Activated naive CD8-positive, alpha-beta T cell treated with anti-CD3 and anti-CD28 coated beads, Interleukin-2, amount 50 U/mL, for 24 hours (primary cell): ENCODE data around the gene JAZF1.

Experiments used
- ATAC-seq: fragments of 150-1000 bp; cut with Tn5 transposase; one replicate; pipeline ENCODE4 v1.10.0; 2021
- DNase-seq: peaks from one replicate; pipeline ENCODE4 v3.0.0; 2021
- H3K27ac Mint-ChIP-seq: one replicate; pipeline ENCODE4 v1.8.0; 2021; ENCODE audit warnings: mild to moderate bottlenecking, mixed read lengths
- H3K27me3 Mint-ChIP-seq: one replicate; pipeline ENCODE4 v1.8.0; 2021; ENCODE audit warnings: mixed read lengths
- H3K36me3 Mint-ChIP-seq: one replicate; pipeline ENCODE4 v1.8.0; 2021; ENCODE audit warnings: low read depth, mixed read lengths
- H3K4me1 Mint-ChIP-seq: one replicate; pipeline ENCODE4 v1.8.0; 2021; ENCODE audit warnings: mixed read lengths
- H3K4me3 Mint-ChIP-seq: one replicate; pipeline ENCODE4 v1.8.0; 2021; ENCODE audit warnings: mild to moderate bottlenecking, moderate library complexity, mixed read lengths
- H3K9me3 Mint-ChIP-seq: one replicate; pipeline ENCODE4 v1.8.0; 2021; ENCODE audit warnings: mixed read lengths

JAZF1 gene

DNA sequence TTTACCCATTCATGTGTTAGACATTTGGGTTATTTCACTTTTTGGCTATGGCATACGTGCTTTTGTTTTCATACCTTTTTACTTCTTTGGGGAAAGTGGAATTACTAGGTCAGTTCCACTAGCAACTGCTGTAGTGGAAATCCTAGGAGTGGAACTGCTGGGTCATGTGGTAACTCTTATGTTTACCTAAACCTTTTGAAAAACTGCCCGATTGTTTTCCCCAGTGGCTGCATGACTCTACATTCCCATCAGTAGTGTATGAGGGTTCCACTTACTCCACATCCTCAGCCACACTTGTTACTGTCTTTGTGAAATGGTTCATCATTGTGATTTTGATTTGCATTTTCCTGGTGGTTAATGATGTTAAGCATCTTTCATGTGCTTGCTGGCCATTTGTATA, 358.4 kb downstream of the JAZF1 start:
- Mint-ChIP-seq H3K36me3 (peaks cover 13% of the 10 kb centered on the region), H3K27me3 (no peaks in the 10 kb centered on the region), H3K4me3 (no peak overlapping the region), H3K4me1 (no peaks in the 10 kb centered on the region), H3K27ac (no peak overlapping the region), H3K9me3 (no peaks in the 10 kb centered on the region)
- DNase-seq, result no peak
- ATAC-seq, result no peak

DNA sequence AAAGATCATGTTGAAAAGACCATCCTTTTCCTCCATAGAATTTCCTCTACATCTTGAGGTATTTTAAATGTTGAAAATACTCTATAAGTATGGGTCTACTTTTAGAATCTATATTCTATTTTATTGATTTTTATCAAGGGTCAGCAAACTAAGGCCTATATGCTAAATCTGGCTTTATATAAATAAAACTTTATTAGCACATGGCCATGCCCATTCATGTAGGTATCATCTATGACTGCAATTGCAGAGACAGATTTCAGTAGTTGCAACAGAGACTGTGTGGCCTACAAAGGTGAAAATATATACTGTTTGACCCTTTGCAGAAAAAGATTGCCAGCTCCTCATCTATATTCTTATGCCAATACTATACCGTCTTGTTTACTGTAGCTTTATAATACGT, 367.9 kb downstream of the JAZF1 start:
- H3K36me3 Mint-ChIP-seq, result peaks cover 17% of the 10 kb centered on the region
- ATAC-seq (no peak), DNase-seq (no peak)
- H3K4me3 Mint-ChIP-seq, result no peak overlapping the region
- H3K27ac Mint-ChIP-seq, result no peak overlapping the region
- no peaks in the 10 kb centered on the region for H3K27me3 Mint-ChIP-seq
- H3K4me1 Mint-ChIP-seq, result peaks cover 2% of the 10 kb centered on the region
- no peaks in the 10 kb centered on the region for H3K9me3 Mint-ChIP-seq

DNA sequence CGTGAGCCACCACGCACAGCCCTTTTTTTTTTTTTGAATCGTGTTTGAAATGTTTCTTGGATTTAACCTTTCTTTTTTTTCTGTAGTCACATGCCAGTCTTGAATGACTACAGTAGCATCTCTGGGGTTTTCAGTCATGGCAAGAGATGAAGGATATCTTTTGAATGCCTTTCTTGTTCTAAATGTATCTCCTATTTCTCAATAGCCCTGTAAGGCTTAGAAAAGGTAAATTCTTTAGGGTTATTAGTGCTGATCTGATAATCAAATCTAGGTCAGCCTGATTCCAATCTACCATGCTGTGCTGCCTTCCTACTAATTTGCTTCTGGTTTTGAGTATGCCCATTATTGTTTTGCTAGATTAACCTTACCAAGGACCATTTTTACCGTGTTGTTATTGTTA, 370.4 kb downstream of the JAZF1 start:
- peaks cover 2% of the 10 kb centered on the region for H3K4me1 Mint-ChIP-seq
- H3K27ac Mint-ChIP-seq, result no peak overlapping the region
- H3K4me3 Mint-ChIP-seq, result no peak overlapping the region
- no peaks in the 10 kb centered on the region for H3K9me3 Mint-ChIP-seq
- no peaks in the 10 kb centered on the region for H3K27me3 Mint-ChIP-seq
- DNase-seq (no peak), ATAC-seq (no peak)
- H3K36me3 Mint-ChIP-seq, result peaks cover 13% of the 10 kb centered on the region

DNA sequence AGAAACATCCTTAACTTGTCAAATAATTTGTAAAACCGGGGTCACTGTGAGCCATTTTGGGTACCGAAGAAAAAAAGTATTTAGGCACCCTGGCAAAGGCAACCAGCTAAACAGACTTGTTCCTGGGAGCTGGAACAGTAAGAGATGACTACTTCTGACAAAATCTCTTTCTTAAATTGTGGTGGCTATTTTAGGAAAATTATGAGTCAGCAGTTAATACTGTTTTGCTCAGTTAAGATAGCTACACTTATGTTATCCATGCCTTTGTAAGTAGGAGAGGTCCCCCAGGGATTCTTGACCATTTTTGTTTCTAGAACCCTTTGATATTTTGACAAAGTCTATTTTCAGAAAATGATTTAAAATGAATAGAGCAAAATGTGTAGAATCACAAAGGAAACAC, 372.0 kb downstream of the JAZF1 start:
- H3K4me1 Mint-ChIP-seq, result peaks cover 2% of the 10 kb centered on the region
- no peak for DNase-seq
- H3K4me3 Mint-ChIP-seq, result no peak overlapping the region
- ATAC-seq, result no peak
- no peaks in the 10 kb centered on the region for H3K27me3 Mint-ChIP-seq
- H3K27ac Mint-ChIP-seq, result no peak overlapping the region
- H3K36me3 Mint-ChIP-seq, result peaks cover 7% of the 10 kb centered on the region
- no peaks in the 10 kb centered on the region for H3K9me3 Mint-ChIP-seq

DNA sequence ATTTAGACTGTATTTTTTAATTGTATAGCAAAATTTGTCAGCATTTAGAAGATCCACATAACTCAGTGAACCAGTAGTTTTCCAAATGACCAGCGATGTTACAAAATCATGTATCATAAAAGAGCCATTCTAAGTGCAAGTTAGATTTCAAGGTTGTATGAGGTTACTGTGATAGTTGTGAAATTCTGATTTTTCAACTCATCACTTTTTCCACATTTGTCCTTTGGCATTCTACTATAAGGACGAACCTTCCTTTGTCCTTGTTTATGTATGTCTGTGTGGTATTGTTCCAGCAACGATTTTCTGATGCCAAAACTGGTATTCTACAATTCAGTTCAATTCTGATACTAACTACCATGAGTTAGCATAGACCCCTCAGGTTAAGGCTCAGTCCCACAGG, 376.5 kb downstream of the JAZF1 start:
- no peak for DNase-seq
- Mint-ChIP-seq H3K27me3 (no peaks in the 10 kb centered on the region), H3K4me1 (peaks cover 2% of the 10 kb centered on the region), H3K4me3 (no peak overlapping the region), H3K9me3 (no peaks in the 10 kb centered on the region), H3K36me3 (peaks cover 21% of the 10 kb centered on the region), H3K27ac (no peak overlapping the region)
- no peak for ATAC-seq

DNA sequence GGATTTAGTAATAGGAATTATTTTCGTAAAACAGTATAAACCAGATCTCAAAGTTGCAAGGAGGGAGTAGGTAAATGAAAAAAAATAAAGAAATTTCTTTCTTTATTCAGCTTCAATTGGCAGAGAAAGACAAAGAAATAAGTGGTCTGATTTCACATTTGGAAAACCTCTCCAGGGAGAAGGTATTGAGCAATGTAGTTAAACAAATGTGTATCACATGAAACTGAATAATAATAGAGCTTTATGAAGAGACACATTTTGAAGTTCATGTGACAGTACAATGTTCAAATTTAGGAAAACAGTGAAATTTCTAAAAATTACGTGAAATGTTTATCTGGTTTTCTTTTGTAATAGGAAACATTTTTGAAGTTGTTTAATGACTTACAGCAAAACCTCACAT, 377.6 kb downstream of the JAZF1 start:
- Mint-ChIP-seq H3K4me1 (no peaks in the 10 kb centered on the region), H3K36me3 (peaks cover 23% of the 10 kb centered on the region), H3K4me3 (no peak overlapping the region), H3K27me3 (no peaks in the 10 kb centered on the region), H3K9me3 (no peaks in the 10 kb centered on the region), H3K27ac (no peak overlapping the region)
- DNase-seq (no peak), ATAC-seq (no peak)

DNA sequence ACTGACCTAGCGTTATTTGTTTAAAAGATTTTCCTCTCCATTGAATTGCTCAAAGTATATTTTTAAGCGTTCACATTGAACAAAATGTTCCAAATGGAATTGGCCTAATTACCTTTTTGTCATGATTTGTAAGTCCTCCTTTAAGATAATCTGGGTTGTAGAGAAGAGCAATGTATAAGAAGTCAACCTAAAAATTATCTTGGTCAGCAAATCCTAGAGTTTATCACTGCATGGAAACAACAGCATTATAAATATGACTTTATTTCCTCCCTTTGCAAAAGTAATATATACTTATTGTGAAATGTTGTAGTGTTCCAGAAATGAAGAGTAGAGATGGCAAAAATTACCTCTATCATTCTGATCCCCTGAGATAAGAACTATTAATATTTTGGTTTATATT, 381.4 kb downstream of the JAZF1 start:
- DNase-seq (no peak), ATAC-seq (no peak)
- Mint-ChIP-seq H3K27ac (no peak overlapping the region), H3K27me3 (no peaks in the 10 kb centered on the region), H3K36me3 (peaks cover 34% of the 10 kb centered on the region), H3K4me3 (no peak overlapping the region), H3K9me3 (no peaks in the 10 kb centered on the region), H3K4me1 (no peaks in the 10 kb centered on the region)

DNA sequence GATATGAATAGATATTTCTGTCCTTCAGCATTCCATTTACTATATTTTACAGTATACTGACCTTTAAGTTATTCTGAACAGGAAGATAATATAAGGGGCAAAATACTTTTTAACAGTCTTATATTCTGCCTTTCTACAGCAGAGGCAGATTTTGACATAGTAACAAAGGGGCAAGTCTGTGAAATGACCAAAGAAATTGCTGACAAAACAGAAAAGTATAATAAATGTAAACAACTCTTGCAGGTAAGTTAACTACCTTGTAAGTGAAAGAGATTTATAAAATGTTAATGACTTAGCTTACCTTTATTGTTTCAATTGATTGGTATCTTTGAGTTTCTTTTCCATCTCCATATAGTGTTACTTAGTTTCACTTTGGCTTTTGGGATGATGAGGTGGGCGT, 384.6 kb downstream of the JAZF1 start:
- H3K36me3 Mint-ChIP-seq, result peaks cover 35% of the 10 kb centered on the region
- ATAC-seq, result no peak
- no peaks in the 10 kb centered on the region for H3K9me3 Mint-ChIP-seq

DNA sequence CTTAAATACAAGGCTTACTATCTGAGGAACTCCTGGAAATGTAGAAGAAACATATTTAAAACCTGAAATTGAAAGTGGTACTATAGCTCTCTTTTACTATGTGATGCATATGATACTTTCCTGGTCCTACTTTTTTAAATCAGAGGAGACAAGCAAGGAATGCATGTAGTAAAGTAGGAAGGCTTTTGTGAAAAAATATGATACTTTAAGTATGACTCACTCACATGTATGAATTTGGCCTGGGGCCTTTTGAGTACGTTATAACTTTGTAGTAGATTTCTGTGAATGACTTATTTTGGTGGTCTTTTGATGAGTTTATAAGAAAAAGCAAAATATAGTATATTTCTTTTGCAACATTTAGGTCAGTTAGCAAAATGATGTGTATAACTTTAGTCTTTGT, 386.8 kb downstream of the JAZF1 start:
- Mint-ChIP-seq H3K4me1 (no peaks in the 10 kb centered on the region), H3K27me3 (no peaks in the 10 kb centered on the region), H3K4me3 (no peak overlapping the region), H3K27ac (no peak overlapping the region), H3K36me3 (peaks cover 32% of the 10 kb centered on the region), H3K9me3 (no peaks in the 10 kb centered on the region)
- ATAC-seq (no peak), DNase-seq (no peak)

More for the DNA sequence above, 384.6 kb downstream of the JAZF1 start:
- H3K27me3 Mint-ChIP-seq, result no peaks in the 10 kb centered on the region
- H3K4me3 Mint-ChIP-seq, result no peak overlapping the region
- H3K27ac Mint-ChIP-seq, result no peak overlapping the region
- no peak for DNase-seq
- H3K4me1 Mint-ChIP-seq, result no peaks in the 10 kb centered on the region

DNA sequence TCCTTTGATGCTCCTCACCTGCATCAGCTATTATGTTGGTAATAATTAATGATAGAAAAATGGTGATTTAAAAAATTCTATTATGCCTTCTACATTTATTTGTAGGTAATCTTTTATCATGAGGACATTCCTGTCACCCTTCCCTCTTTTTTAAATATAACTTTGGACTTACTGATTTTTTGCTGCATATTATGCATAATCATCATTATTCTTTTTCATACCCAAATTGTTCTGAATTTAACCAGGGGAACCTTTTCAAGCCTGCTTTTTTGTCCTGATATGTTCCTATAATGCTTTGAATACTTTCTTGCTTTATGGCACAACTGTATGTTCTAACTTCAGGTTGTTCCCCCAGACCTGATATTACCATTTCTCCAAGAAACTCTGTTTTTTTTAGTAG, 392.2 kb downstream of the JAZF1 start:
- Mint-ChIP-seq H3K27ac (no peak overlapping the region), H3K36me3 (peaks cover 36% of the 10 kb centered on the region), H3K27me3 (no peaks in the 10 kb centered on the region), H3K4me3 (no peak overlapping the region), H3K9me3 (no peaks in the 10 kb centered on the region), H3K4me1 (peaks cover 11% of the 10 kb centered on the region)
- ATAC-seq (no peak), DNase-seq (no peak)

DNA sequence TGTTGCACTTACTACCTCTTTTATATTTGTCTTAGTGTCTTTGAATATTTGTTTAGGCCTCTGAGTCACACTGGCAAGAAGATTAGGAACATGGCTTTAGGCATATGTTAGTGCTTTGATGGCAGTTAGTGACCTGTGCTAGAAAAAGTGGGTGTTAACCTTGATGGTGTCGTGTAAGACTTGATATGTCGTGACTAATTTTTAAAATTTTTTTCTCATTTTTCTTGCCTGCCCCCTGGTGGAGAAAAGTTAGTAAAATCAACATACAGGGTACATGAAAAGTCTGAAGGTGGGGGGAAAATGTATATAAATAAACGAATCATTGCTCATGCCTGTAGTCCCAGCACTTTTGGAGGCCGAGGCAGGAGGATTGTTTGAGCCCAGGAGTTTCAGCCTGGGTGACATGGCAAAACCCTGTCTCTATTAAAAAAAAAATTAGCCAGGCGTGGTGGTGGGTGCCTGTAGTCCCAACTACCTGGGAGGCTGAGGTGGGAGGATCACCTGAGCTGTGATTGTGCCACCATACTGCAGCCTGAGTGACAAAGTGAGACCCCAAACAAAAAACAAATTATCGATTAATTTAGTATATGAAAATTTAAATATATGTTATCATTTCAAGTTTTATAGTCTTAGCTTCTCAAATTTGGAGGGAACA, 396.1 kb downstream of the JAZF1 start:
- peak overlapping the region; percentile 44 for H3K27ac Mint-ChIP-seq
- DNase-seq (peak; percentile 13), ATAC-seq (peak; percentile 73)
- H3K4me1 Mint-ChIP-seq, result peaks cover 29% of the 10 kb centered on the region
- no peak overlapping the region for H3K4me3 Mint-ChIP-seq
- H3K9me3 Mint-ChIP-seq, result no peaks in the 10 kb centered on the region
- H3K36me3 Mint-ChIP-seq, result peaks cover 23% of the 10 kb centered on the region
- H3K27me3 Mint-ChIP-seq, result no peaks in the 10 kb centered on the region

DNA sequence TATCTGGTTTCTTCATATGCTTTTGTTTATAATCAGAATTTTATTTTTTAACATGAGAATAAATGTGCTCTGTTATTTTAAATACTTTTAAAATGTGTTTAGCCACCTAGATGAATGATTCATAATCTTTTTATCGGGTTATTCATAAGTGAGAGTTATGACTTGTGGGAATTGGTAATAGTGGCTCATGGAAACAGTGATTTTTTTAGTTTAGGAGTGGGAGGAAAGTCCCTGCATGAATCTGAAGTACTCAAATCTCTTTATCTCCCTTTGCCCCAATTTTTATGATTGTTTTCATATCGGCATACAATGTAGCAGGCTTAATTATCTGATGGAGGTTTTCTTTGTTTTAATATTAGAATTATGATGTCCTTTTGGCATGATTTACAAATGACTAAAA, 397.7 kb downstream of the JAZF1 start:
- no peaks in the 10 kb centered on the region for H3K27me3 Mint-ChIP-seq
- H3K36me3 Mint-ChIP-seq, result peaks cover 20% of the 10 kb centered on the region
- peaks cover 29% of the 10 kb centered on the region for H3K4me1 Mint-ChIP-seq
- H3K4me3 Mint-ChIP-seq, result peak overlapping the region; percentile 51
- ATAC-seq, result peak; percentile 83
- no peaks in the 10 kb centered on the region for H3K9me3 Mint-ChIP-seq
- DNase-seq, result no peak
- H3K27ac Mint-ChIP-seq, result peak overlapping the region; percentile 71

DNA sequence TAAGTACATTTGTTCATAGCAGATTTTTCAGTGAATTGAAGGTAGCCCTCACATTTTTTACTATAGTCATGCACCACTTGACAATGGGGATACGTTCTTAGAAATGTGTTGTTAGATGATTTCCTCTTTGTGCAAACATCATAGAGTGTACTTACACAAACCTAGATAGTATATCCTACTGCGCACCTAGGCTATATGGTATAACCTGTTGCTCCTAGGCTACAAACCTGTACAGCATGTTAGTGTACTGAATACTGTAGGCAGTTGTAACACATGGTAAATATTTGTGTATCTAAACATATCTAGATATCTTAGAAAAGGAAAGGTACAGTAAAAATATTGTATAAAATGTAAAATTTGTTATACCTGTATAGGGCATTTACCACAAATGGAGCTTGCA, 399.4 kb downstream of the JAZF1 start:
- Mint-ChIP-seq H3K4me1 (peaks cover 35% of the 10 kb centered on the region), H3K27ac (no peak overlapping the region), H3K27me3 (no peaks in the 10 kb centered on the region), H3K4me3 (no peak overlapping the region), H3K36me3 (peaks cover 13% of the 10 kb centered on the region), H3K9me3 (no peaks in the 10 kb centered on the region)
- ATAC-seq (no peak), DNase-seq (no peak)
